ENCODE data around the gene EXOC2.
"Not testable (repeated sequence)": the region's sequence is repeated elsewhere in the genome, so short reads cannot be mapped to it uniquely, and the experiment has no call there.

EXOC2 gene

GRCh38 chr6:633611-634010 is 59.3 kb downstream of the EXOC2 start:
- no peak for DNase-seq

DNA sequence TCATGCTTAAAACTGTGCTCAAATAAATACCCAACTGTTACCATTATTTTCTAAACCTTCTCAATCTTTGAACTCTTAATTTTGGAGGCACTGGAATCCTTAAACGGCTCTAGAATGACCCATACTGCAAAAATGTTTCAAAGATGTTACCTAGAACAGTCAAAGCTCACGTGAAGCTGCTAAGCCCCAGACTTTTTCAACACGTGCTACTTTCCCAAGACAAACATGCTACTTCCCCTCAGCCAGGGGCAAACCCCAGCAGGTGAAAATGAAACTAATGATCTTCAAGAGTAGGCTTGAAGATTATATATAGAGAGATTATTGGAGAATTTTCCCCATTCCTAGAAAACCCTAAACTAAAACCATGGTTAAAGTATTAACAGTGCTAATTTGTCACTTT is 64.2 kb downstream of the EXOC2 start:
- no peak for DNase-seq

GRCh38 chr6:626236-626635 is 66.7 kb downstream of the EXOC2 start:
- no peak for DNase-seq

DNA sequence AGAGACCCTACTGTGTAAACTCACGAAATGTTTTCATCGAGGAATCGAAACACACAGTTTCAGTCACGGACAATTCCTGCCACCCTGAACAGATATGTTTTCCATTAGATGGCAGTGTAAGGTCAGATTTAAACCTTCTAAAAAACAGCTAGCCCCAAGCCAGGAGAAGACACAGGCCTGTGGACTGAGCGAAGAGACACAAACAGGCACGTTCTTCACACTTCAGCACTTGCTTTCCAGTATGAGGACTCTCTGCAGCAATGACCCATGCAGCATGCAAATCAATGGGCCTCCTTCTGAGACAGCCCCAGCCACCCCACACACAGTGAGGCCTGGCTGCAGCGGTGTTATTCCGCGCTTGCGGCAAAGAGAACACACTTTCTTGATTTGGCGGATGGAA is 68.0 kb downstream of the EXOC2 start:
- DNase-seq: no peak

- no peak for DNase-seq
Measured at GRCh38 chr6:622462-622861, 70.5 kb downstream of the EXOC2 start.

GRCh38 chr6:621931-622330 is 71.0 kb downstream of the EXOC2 start:
- no peak for DNase-seq

GRCh38 chr6:620950-621349 is 72.0 kb downstream of the EXOC2 start:
- DNase-seq: no peak

DNA sequence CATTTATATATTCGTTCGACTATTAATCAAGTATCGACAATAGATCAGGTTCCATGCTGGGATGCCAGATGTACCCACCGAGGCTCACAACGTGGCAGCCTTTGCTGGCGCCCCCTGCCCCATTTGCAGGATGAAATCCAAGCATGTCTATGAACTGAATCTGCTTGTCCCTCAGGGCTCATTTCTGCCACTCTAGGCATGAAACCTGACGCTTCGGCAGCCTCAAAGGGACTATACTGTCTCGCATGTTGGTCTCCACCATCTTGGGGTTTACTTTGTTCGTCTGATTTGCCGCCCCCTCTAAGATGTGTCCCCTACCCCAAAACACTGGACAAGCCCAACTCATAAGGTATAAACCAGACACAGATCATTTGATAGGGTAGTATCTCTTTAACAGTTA is 72.8 kb downstream of the EXOC2 start:
- no peak for DNase-seq

DNA sequence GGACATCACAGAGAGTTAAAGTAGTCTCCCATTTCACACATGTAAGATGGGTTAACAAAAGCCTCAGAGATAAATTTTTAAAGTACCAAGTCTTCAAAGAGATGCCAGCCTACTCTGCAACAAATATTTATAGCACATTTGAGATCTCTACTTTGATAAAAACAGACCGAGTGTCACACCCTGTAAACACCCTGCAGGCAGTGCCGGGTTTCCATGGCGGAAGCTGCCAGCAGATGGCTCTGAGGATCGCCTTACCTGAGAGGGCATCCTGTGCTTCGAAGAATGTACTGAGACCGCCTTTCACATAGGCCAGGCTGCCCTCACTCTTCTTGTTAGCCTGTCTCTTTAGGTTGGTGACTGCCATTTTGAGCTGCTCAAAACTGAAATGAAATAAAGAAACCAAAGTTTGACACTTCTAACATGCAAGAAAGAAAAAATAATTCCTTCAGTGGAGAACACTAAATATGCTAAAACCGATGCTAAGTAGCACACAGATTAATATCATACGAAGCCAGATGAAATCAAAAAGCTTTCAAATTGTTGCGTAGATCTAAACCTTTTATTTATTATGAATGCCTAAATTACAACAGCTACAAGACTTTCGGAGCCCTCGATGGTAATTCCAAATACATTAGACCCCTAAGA is 75.4 kb downstream of the EXOC2 start:
- no peak for DNase-seq

DNA sequence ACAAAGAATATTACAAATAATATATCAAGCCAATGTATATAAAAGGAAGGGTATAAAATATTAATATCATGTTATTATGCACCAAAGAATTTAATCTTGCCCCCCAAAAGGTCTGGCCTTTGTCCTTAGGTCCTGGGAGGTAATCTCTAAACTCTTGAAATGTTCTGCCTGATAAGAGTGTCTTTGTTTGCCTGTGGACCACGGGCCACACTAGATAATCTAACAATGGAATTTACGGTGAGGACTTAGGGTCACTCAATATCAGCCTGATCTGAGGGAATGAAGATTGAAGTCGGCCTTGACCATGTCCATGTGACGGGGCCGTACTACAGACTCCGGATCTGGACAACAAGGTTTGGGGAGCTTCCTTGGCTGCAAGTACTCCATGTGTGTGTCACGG is 79.0 kb downstream of the EXOC2 start:
- DNase-seq: no peak

DNA sequence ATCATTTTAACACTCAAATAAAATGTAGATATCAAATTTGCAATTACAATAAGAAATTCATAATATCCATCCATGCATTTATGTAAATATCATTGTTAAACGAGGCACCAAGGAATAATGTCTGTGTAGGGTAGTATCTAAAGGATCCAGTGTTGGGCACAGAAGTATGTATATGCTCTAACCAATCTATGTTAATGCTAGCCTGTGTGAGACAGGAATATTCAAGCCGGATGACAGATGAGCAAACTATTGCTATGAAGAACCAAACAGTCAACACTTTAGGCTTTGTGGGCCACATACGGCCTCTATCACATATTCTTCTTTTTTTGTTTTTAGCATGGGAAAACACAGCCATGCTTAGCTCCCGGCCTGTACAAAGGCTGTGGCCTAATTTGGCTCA is 81.0 kb downstream of the EXOC2 start:
- no peak for DNase-seq

DNA sequence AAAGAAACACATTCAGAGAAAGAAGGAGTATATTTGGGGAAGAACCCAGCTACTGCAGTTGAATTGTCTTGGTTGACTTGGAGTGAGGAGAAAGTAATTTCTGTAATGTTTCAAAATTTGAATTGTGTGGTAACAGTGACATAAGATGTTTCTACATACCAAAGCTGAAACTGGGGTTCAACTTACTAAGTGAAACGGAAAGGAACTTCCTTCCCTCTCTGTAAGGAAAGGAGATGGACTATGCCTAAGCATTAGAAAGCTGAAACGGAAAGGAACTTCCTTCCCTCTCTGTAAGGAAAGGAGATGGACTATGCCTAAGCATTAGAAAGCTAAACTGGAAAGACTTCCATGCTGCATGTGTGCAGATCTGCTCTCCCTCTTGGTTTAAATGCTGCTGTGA is 82.1 kb downstream of the EXOC2 start:
- no peak for DNase-seq

DNA sequence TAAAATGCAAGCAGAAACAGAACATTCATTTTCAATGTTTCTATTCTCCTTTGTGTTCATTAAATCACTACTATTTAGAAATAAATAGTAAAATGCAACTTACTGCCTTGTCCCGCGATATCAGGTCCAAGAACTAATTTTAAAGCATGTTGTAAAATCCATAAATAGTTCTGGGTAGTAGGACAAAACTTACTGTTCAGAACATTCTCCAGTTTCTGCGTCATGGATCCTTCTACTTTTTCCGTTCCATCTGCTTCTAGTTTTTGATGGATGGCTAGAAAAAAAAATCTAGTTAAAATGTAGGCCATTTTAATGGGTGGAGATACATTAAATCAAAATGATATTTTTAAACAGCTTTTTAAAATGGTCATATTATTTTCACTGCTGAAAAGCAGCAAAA is 83.0 kb downstream of the EXOC2 start:
- no peak for DNase-seq

GRCh38 chr6:606829-607379 is 86.0 kb downstream of the EXOC2 start:
- no peak for DNase-seq

DNA sequence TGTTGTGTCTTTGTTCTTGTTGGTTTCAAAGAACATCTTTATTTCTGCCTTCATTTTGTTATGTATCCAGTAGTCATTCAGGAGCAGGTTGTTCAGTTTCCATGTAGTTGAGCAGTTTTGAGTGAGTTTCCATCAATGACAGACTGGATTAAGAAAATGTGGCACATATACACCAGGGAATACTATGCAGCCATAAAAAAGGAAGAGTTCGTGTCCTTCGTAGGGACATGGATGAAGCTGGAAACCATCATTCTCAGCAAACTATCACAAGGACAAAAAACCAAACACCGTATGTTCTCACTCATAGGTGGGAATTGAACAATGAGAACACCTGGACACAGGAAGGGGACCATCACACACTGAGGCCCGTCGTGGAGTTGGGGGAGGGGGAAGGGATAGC is 87.0 kb downstream of the EXOC2 start:
- DNase-seq: not testable (repeated sequence)

DNA sequence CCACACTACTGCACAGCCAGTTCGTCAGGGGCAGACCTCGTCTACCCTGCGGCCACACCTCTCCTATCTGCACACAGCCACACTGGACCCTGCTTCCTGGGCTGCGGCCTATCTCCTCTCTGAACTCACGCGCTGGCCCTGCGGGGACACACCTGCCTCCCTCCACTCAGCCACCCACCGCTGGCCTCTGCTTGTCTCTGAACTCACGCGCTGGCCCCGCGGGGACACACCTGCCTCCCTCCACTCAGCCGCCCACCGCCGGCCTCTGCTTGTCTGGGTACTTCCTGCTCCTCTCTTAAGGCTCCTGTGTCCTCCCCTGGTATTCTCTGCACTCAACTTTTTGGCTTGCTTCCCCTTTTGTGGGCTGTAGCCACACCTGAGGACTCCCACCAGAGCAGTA is 88.4 kb downstream of the EXOC2 start:
- DNase-seq: no peak

DNA sequence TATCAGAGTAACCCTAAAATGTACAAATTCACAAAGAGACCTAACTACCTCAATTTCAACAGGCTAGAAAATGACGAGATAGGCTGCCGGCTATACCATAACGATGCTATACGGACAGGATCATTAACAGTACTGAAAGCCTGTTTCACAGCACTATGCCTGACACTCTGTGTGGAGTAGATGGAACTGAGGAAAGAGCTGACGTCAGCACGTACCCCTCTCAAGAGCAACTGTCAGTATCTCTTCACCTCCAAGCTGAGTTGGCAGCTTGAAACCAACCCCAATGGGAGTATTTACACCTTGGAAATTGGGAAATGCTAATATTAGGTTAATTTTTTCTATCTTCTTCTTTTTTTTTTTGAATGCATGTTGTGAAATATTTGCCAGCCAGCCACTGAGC is 89.7 kb downstream of the EXOC2 start:
- no peak for DNase-seq

- DNase-seq: no peak
Measured at GRCh38 chr6:599576-600448, 93.1 kb downstream of the EXOC2 start.

DNA sequence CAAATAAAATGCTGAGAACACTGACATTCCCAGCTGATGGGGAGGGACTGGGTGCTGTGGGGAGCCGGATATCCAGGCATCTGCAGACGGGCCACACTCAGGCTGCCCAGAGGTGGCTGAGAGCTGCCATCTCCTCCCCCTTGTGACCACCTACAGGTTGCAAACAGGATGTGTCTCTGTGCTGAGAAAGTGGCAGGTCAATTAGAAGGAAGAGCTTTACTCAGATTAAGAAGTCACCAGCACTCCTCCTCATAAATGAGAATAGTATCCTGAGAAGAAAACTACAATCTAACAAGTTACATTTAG is 99.1 kb downstream of the EXOC2 start:
- no peak for DNase-seq

DNA sequence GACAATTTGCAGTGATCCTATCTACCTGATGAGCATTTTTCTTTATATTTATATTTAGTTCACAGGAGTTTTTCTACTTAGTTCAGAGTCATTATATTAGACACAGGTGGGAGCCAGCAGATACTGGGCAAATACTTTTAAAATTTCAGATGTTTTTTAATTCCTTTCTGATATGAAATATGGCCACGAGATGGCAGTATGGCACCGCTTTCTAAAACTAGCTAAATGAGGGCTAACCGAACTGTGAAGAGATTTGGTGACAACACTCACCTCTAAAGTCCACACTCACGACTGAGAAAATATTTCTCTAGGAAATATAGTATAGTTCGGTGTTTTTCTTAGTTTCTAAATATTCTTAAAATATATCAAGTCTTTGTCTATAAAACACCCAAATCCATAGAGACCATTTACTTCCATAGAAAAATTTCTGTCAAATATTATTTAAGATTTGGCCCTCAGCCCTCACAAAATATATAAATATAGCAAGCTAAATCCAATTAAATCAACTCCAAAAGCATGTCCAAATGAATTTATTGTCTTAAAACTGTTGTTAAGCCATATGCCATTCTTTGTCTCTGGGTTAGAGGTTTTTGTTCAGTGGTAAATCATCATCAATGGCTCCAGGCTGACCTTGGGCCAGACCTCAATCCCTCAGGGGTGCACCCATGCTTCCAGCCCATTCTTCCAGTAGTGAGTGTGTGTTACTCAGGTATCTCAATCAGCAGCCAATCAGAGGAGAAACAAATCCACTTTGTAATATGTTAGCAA is 99.6 kb downstream of the EXOC2 start:
- DNase-seq: peak in 1 of 2 experiments; percentile 35

- DNase-seq: no peak
Measured at GRCh38 chr6:589090-589489, 103.8 kb downstream of the EXOC2 start.

- DNase-seq: peak in 1 of 2 experiments; percentile 37
Measured at GRCh38 chr6:586553-586952, 106.4 kb downstream of the EXOC2 start.

DNA sequence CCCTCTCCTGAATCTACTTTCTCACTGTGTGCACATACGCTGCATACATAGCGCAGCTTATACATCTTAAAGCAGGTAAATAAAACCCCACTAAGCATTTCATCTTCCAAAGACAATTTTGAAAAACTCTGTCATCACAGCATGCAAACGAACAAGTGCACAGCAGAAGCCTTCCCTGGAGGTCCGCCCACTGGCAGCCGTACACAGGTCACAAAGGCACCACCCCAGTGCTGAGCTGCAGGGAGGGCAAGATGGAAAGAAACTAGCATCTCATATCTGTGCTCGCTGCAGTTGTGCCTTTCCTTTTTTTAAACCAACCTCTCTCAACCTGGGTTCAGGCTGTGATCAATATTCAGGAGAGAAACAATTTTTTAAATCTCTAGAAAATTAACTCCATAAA is 109.3 kb downstream of the EXOC2 start:
- no peak for DNase-seq

GRCh38 chr6:583116-583515 is 109.8 kb downstream of the EXOC2 start:
- no peak for DNase-seq

Data from NCI-H1930 (cell line).